Mesenchymal stem cell (in vitro differentiated cells and primary cell): Measurements from ENCODE around the gene DPF3.
A peak's percentile ranks its signal among the peaks of the same experiment; 100 is the strongest.

Source experiments
- DNase-seq: peaks from one replicate; pipeline ENCODE4 v3.0.0-alpha.2; 2013
- H2AFZ ChIP-seq: one replicate; pipeline ENCODE4 v1.6.1; 2013; ENCODE audit warnings: low read depth, mild to moderate bottlenecking, control low read depth, inconsistent platforms, low read length, moderate library complexity
- H2AK5ac ChIP-seq: 2 replicates; pipeline ENCODE4 v1.6.1; 2013; ENCODE audit warnings: low read length, moderate library complexity, mild to moderate bottlenecking, inconsistent platforms; ENCODE audit not compliant: severe bottlenecking
- H2BK120ac ChIP-seq: one replicate; pipeline ENCODE4 v1.6.1; 2013; ENCODE audit warnings: low read depth, mild to moderate bottlenecking, inconsistent platforms, low read length, moderate library complexity
- H2BK12ac ChIP-seq, 2 experiments: one replicate each; pipeline ENCODE4 v1.6.1; 2013; ENCODE audit warnings: inconsistent platforms in 2 of 2, low read length in 2 of 2, mild to moderate bottlenecking in 2 of 2, moderate library complexity in 2 of 2, control low read depth in 1 of 2
- H2BK15ac ChIP-seq: one replicate; pipeline ENCODE4 v1.6.1; 2013; ENCODE audit warnings: mild to moderate bottlenecking, low read depth, inconsistent platforms; ENCODE audit not compliant: poor library complexity, severe bottlenecking
- H2BK5ac ChIP-seq: 2 replicates; pipeline ENCODE4 v1.6.1; 2013; ENCODE audit warnings: low read depth, mild to moderate bottlenecking, low read length, control low read depth, inconsistent platforms; ENCODE audit not compliant: poor library complexity, severe bottlenecking
- H3K14ac ChIP-seq, 2 experiments: one replicate each; pipeline ENCODE4 v1.6.1; 2013; ENCODE audit warnings: inconsistent platforms in 2 of 2, low read length in 2 of 2, control low read depth in 1 of 2, mild to moderate bottlenecking in 1 of 2, moderate library complexity in 1 of 2
- H3K18ac ChIP-seq, 2 experiments: one replicate each; pipeline ENCODE4 v1.6.1; 2013; ENCODE audit warnings: inconsistent platforms in 2 of 2, low read length in 2 of 2, control low read depth in 1 of 2, low read depth in 1 of 2, mild to moderate bottlenecking in 1 of 2
- H3K23ac ChIP-seq, 2 experiments: one replicate each; pipeline ENCODE4 v1.6.1; 2013; ENCODE audit warnings: inconsistent platforms in 2 of 2, low read length in 2 of 2, mild to moderate bottlenecking in 2 of 2, moderate library complexity in 2 of 2, control low read depth in 1 of 2
- H3K27ac ChIP-seq: 2 replicates; pipeline ENCODE4 v1.5.1; 2013; ENCODE audit warnings: mild to moderate bottlenecking, moderate library complexity, low read length, control low read depth, inconsistent platforms; ENCODE audit not compliant: poor library complexity, severe bottlenecking
- H3K27me3 ChIP-seq, 2 experiments: 2 replicates each; pipeline versions ENCODE4 v1.6.1 to v1.7.0; 2013; ENCODE audit warnings: low read length in 2 of 2, mild to moderate bottlenecking in 2 of 2, moderate library complexity in 2 of 2, control low read depth in 1 of 2, inconsistent platforms in 1 of 2; ENCODE audit not compliant: control insufficient read depth in 1 of 2, insufficient read depth in 1 of 2
- H3K36me3 ChIP-seq, 2 experiments: 2 replicates each; pipeline versions ENCODE4 v1.6.1 to v1.7.0; 2013; ENCODE audit warnings: low read length in 2 of 2, control low read depth in 1 of 2, inconsistent platforms in 1 of 2, low read depth in 1 of 2, mild to moderate bottlenecking in 1 of 2; ENCODE audit not compliant: insufficient read depth in 2 of 2, control insufficient read depth in 1 of 2
- H3K4ac ChIP-seq, 2 experiments: one replicate each; pipeline ENCODE4 v1.6.1; 2013; ENCODE audit warnings: inconsistent platforms in 2 of 2, low read length in 2 of 2, mild to moderate bottlenecking in 2 of 2, moderate library complexity in 2 of 2, control low read depth in 1 of 2, low read depth in 1 of 2
- H3K4me1 ChIP-seq: 2 replicates; pipeline ENCODE4 v1.6.1; 2013; ENCODE audit warnings: low read depth, low read length, control low read depth; ENCODE audit not compliant: control insufficient read depth, insufficient read depth
- H3K4me2 ChIP-seq: 2 replicates; pipeline ENCODE4 v1.6.1; 2013; ENCODE audit warnings: low read length, mild to moderate bottlenecking, inconsistent platforms; ENCODE audit not compliant: poor library complexity, severe bottlenecking
- H3K4me3 ChIP-seq, 2 experiments: 2 replicates each; pipeline versions ENCODE4 v1.5.1 to v1.7.0; 2013; ENCODE audit warnings: low read length in 2 of 2, mild to moderate bottlenecking in 2 of 2, control low read depth in 1 of 2, low read depth in 1 of 2; ENCODE audit not compliant: insufficient read depth in 1 of 2
- H3K79me1 ChIP-seq: replicated peaks from 2 replicates; pipeline ENCODE4 v1.6.1; 2013; ENCODE audit warnings: mild to moderate bottlenecking, control low read depth, low read length, inconsistent platforms; ENCODE audit not compliant: poor library complexity, severe bottlenecking
- H3K9ac ChIP-seq: 2 replicates; pipeline ENCODE4 v1.7.0; 2013; ENCODE audit warnings: mild to moderate bottlenecking, low read length, moderate library complexity
- H3K9me3 ChIP-seq: 2 replicates; pipeline ENCODE4 v1.7.0; 2013; ENCODE audit warnings: mild to moderate bottlenecking, low read length; ENCODE audit not compliant: control insufficient read depth
- H4K8ac ChIP-seq: one replicate; pipeline ENCODE4 v1.6.1; 2013; ENCODE audit warnings: inconsistent platforms, mild to moderate bottlenecking, low read length, moderate library complexity
- H4K91ac ChIP-seq: one replicate; pipeline ENCODE4 v1.6.1; 2013; ENCODE audit warnings: mild to moderate bottlenecking, low read length, inconsistent platforms
- WGBS: methylation state at CpG from one replicate; pipeline ENCODE4 v1.1.7; 2013; ENCODE audit warnings: mixed read lengths; 5-methylcytosine and 5-hydroxymethylcytosine counted together

Gene DPF3

GRCh38 chr14:72920008-72920407, 26.1 kb upstream of the DPF3 start:
- H2AFZ ChIP-seq, result no peak overlapping the region
- H3K23ac ChIP-seq, result no peak overlapping the region
- no peak overlapping the region for H3K14ac ChIP-seq
- H2AK5ac ChIP-seq, result no peak overlapping the region
- H2BK15ac ChIP-seq, result no peak overlapping the region
- no peak overlapping the region for H4K91ac ChIP-seq
- peaks cover 5 to 36% of the 10 kb centered on the region in 2 experiments for H3K27me3 ChIP-seq
- H3K27ac ChIP-seq, result no peak overlapping the region
- H3K18ac ChIP-seq, result no peak overlapping the region
- H3K36me3 ChIP-seq, result no peaks in the 10 kb centered on the region
- H3K9me3 ChIP-seq, result no peaks in the 10 kb centered on the region
- H3K4me1 ChIP-seq, result no peaks in the 10 kb centered on the region
- H3K4me3 ChIP-seq, result no peak overlapping the region
- H2BK120ac ChIP-seq, result no peak overlapping the region
- no peak for DNase-seq
- no peak overlapping the region for H2BK12ac ChIP-seq
- no peak overlapping the region for H3K9ac ChIP-seq
- 92% methylated on average over 2 of the region's 2 CpGs for WGBS
- H3K4ac ChIP-seq, result no peak overlapping the region
- no peak overlapping the region for H3K4me2 ChIP-seq
- H2BK5ac ChIP-seq, result no peak overlapping the region
- no peak overlapping the region for H4K8ac ChIP-seq
- no peaks in the 10 kb centered on the region for H3K79me1 ChIP-seq

GRCh38 chr14:72917094-72917802, 23.3 kb upstream of the DPF3 start:
- peak; percentile 45 for DNase-seq
- H2AFZ ChIP-seq, result no peak overlapping the region

GRCh38 chr14:72916174-72916573, 22.3 kb upstream of the DPF3 start:
- Histone ChIP-seq H4K91ac (no peak overlapping the region), H3K4me1 (no peaks in the 10 kb centered on the region), H3K18ac (no peak overlapping the region), H3K4me3 (no peak overlapping the region), H3K27ac (no peak overlapping the region), H2BK5ac (no peak overlapping the region), H3K14ac (no peak overlapping the region), H3K9me3 (no peaks in the 10 kb centered on the region), H3K23ac (no peak overlapping the region), H2AK5ac (no peak overlapping the region), H3K4ac (no peak overlapping the region), H2BK15ac (no peak overlapping the region), H3K27me3 (peaks cover 5 to 36% of the 10 kb centered on the region in 2 experiments), H3K36me3 (no peaks in the 10 kb centered on the region), H3K4me2 (no peak overlapping the region), H2BK120ac (no peak overlapping the region), H3K9ac (no peak overlapping the region), H4K8ac (no peak overlapping the region), H2BK12ac (no peak overlapping the region), H3K79me1 (no peaks in the 10 kb centered on the region), H2AFZ (no peak overlapping the region)
- no peak for DNase-seq
- WGBS, result 62% methylated on average over 6 of the region's 6 CpGs

More at GRCh38 chr14:72917094-72917802, 23.3 kb upstream of the DPF3 start:
- Histone ChIP-seq H3K79me1 (no peaks in the 10 kb centered on the region), H3K27ac (no peak overlapping the region), H2BK120ac (no peak overlapping the region), H2BK15ac (no peak overlapping the region), H2BK12ac (no peak overlapping the region), H3K23ac (no peak overlapping the region), H3K27me3 (peaks cover 5 to 36% of the 10 kb centered on the region in 2 experiments), H4K8ac (no peak overlapping the region), H2AK5ac (no peak overlapping the region), H3K9ac (no peak overlapping the region), H3K14ac (no peak overlapping the region), H4K91ac (no peak overlapping the region), H3K36me3 (no peaks in the 10 kb centered on the region), H3K9me3 (no peaks in the 10 kb centered on the region), H3K4me3 (no peak overlapping the region), H3K18ac (no peak overlapping the region), H3K4me2 (no peak overlapping the region), H3K4me1 (no peaks in the 10 kb centered on the region), H2BK5ac (no peak overlapping the region), H3K4ac (no peak overlapping the region)
- 44% methylated on average over 8 of the region's 9 CpGs for WGBS

GRCh38 chr14:72913809-72914208, 19.9 kb upstream of the DPF3 start:
- H3K4me2 ChIP-seq, result no peak overlapping the region
- H3K4ac ChIP-seq, result no peak overlapping the region
- DNase-seq, result no peak
- no peak overlapping the region for H3K9ac ChIP-seq
- H2BK120ac ChIP-seq, result no peak overlapping the region
- 91% methylated on average over 2 of the region's 2 CpGs for WGBS
- no peak overlapping the region for H2BK15ac ChIP-seq
- peaks cover 5 to 19% of the 10 kb centered on the region in 2 experiments for H3K27me3 ChIP-seq
- no peaks in the 10 kb centered on the region for H3K36me3 ChIP-seq
- no peak overlapping the region for H3K18ac ChIP-seq
- no peak overlapping the region for H2BK5ac ChIP-seq
- H3K79me1 ChIP-seq, result no peaks in the 10 kb centered on the region
- H3K14ac ChIP-seq, result no peak overlapping the region
- H2AK5ac ChIP-seq, result no peak overlapping the region
- no peak overlapping the region for H3K4me3 ChIP-seq
- H3K4me1 ChIP-seq, result no peaks in the 10 kb centered on the region
- H3K9me3 ChIP-seq, result no peaks in the 10 kb centered on the region
- no peak overlapping the region for H4K91ac ChIP-seq
- no peak overlapping the region for H3K27ac ChIP-seq
- no peak overlapping the region for H2AFZ ChIP-seq
- no peak overlapping the region for H3K23ac ChIP-seq
- no peak overlapping the region for H4K8ac ChIP-seq
- H2BK12ac ChIP-seq, result no peak overlapping the region
